ENCODE data around the gene SBNO2.

DNA sequence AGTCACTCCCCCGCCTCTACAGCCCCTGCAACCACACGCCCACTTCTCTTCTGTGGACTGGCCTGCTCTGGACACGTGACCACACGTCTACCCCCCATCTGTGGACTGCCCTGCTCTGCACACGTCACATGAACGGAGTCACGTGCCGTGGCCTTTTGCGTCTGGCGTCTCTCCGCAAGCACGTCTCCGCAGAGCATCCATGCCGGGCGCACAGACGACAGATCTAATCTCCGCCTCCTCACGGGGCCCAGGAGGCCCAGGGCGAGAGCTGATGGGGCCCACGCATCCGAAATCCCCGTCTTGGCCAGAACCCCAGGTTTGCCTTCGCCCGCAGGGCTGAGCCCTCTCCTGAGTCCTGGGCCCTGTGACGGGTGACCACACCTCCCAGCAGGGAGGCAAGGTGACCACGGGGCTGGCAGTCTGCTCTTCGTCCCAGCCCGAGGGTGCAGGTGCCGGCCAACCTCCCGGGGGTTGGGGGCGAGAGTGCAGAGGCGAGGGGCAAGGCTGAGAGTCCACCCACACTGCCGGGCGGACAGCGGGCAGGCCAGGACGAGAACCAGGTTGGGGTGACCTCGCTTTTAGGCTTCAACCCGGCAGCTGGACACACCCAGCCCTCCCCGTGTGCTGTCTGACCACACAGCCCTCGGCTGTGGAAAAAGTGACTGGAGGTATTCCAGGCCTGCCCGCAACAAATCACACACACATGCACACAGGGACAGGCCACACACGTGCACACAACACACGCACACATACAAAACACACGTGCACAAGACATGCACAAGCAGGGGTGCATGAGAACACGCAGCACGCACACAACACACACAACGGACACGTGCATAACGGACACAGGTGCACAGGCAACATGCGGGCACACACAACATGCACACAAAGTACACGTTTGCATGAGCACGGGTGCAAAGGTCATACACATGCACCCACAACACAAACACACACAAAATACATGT lies 3.9 kb downstream of the SBNO2 start:
- no peak for TF ChIP-seq EZH2 (IDR thresholded peaks at IDR 0.05; ENCODE audit: borderline replicate concordance, low read depth, low read length, severe bottlenecking)
- TF ChIP-seq, protein P1, sequence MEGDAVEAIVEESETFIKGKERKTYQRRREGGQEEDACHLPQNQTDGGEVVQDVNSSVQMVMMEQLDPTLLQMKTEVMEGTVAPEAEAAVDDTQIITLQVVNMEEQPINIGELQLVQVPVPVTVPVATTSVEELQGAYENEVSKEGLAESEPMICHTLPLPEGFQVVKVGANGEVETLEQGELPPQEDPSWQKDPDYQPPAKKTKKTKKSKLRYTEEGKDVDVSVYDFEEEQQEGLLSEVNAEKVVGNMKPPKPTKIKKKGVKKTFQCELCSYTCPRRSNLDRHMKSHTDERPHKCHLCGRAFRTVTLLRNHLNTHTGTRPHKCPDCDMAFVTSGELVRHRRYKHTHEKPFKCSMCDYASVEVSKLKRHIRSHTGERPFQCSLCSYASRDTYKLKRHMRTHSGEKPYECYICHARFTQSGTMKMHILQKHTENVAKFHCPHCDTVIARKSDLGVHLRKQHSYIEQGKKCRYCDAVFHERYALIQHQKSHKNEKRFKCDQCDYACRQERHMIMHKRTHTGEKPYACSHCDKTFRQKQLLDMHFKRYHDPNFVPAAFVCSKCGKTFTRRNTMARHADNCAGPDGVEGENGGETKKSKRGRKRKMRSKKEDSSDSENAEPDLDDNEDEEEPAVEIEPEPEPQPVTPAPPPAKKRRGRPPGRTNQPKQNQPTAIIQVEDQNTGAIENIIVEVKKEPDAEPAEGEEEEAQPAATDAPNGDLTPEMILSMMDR (IDR thresholded peaks at IDR 0.05; ENCODE audit: borderline replicate concordance, extremely low read depth, low read length, poor library complexity, severe bottlenecking), result no peak
